22Rv1 (cell line): ENCODE results near the gene NELFB.

Source experiments
- CTCF ChIP-seq: fragments of 450-650 bp; IDR thresholded peaks from 2 replicates; pipeline ENCODE4 v1.5.1; 2017; ENCODE audit warnings: mild to moderate bottlenecking
- ZFX ChIP-seq: fragments of 450-650 bp; IDR thresholded peaks from 2 replicates; pipeline ENCODE4 v1.6.1; 2017; ENCODE audit warnings: antibody characterized with exemption, borderline replicate concordance

DNA sequence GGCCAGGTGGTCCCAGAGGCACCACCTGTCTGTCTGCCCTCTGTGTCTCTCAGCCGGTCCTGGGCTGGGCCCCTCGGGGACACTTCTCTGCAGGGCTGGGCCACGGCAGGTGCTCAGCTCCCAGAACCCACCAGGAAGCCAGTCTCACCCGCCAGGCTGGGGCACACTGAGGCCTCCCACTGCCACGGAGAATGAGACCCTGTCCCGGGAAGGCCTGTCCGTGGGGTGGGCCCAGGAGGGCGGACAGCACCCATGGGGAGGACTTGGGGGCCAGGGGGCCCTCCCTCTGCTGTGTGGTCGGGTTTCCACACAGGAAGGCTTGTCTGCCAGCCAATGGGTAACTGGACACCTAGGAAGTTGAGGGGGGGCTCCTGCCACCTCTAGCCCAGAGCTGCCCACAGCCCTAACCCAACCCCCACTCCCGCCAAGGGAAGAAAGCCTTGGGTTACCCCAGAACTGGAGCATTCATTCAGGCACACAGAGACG, 18.1 kb upstream of the NELFB start:
- TF ChIP-seq CTCF (no peak), ZFX (no peak)
